Measurements from ENCODE around the gene GMDS.

GRCh38 chr6:2104524-2104880, 140.9 kb downstream of the GMDS start:
- TF ChIP-seq CTCF (IDR thresholded peaks at IDR 0.05) (no peak), POLR2A (IDR thresholded peaks at IDR 0.05) (no peak)

Data from ovary (tissue), 3 donors.